GM12864 (cell line): Measurements from ENCODE around the gene DPYD.

Experiments
- DNase-seq: peaks from one replicate; pipeline ENCODE4 v3.0.0-alpha.2; 2011; ENCODE audit warnings: low read depth
- H3K4me3 ChIP-seq: 2 replicates; pipeline ENCODE4 v1.5.1; 2011; ENCODE audit warnings: mild to moderate bottlenecking, low read depth, low read length, control low read depth
- TF ChIP-seq, protein P1 (sequence below): IDR thresholded peaks from 2 replicates; pipeline ENCODE4 v1.5.1; 2011; ENCODE audit warnings: low read depth, mild to moderate bottlenecking, moderate library complexity, low read length, control low read depth, inconsistent platforms; ENCODE audit errors: missing control alignments

DPYD gene

DNA sequence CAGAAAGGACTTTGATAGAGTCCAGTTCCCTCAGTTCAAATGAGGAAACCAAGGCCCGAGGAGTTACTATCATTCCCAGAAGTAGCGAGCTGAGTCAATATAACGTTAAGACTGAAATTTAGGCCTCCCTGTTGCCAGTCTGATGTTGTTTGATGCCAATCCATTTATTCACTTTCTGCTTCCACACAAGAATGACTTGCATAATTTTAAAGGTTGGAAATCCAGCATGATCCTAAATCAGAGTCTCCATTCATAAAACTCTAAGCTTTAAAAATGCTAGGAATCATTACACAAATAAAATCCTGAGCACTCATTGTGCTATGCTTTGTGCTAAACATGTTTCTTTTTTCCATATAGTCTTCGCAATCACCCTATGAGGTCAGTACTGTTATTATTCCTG, 784.9 kb downstream of the DPYD start:
- DNase-seq: no peak
- TF ChIP-seq, protein P1, sequence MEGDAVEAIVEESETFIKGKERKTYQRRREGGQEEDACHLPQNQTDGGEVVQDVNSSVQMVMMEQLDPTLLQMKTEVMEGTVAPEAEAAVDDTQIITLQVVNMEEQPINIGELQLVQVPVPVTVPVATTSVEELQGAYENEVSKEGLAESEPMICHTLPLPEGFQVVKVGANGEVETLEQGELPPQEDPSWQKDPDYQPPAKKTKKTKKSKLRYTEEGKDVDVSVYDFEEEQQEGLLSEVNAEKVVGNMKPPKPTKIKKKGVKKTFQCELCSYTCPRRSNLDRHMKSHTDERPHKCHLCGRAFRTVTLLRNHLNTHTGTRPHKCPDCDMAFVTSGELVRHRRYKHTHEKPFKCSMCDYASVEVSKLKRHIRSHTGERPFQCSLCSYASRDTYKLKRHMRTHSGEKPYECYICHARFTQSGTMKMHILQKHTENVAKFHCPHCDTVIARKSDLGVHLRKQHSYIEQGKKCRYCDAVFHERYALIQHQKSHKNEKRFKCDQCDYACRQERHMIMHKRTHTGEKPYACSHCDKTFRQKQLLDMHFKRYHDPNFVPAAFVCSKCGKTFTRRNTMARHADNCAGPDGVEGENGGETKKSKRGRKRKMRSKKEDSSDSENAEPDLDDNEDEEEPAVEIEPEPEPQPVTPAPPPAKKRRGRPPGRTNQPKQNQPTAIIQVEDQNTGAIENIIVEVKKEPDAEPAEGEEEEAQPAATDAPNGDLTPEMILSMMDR: no peak
- no peak overlapping the region for H3K4me3 ChIP-seq

DNA sequence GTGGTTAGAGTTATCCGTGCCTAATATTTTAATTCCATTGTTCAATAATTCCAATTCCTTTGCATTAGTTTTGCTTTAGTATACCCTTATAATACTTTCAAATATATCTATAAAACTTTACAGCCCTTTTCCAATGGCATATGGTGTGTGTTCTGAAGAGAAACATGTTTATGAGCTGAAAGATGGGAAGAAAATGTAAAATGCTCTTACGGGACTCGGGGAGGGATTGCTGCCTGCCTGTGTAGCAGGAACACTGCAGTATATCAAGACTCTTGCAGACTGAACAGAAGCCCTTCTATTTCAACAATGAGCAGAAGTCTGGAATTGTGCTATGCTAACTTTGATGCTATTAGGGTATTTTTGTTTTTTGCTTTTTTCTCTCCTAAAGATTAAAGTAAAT, 792.4 kb downstream of the DPYD start:
- DNase-seq: no peak
- no peak overlapping the region for H3K4me3 ChIP-seq
- TF ChIP-seq, protein P1: no peak

DNA sequence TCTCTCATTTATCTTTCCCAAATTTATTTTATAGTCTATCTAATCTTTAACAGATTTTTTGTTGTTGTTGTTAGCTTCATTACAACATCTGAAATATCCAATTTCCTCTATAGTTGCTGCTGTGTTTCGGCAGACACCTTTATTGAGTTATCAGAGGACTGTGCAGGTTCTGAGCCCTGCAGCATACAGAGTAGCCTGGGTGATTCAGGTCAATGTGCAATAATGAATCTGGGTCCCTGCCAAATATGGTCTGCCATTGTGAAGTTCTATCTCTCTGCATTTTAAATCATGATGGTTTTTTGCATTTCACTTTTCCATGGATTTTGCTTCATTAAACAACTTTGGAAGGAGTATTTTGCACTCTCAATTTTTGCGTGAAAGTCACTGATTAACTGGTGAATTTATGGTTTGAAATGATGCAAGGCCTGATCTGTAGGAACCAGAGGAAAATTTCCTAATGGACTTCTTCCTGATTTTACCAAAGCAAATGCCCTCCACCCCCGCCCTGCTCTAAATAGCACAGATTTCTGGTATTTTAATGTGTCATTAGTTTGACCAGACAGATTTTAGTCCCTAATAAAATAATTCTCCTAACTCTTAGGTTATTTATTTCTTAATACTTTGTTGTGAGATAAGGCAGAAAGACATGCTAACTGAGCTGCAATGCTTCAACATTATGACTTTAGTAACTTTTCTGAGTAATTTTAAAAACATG, 797.0 kb downstream of the DPYD start:
- TF ChIP-seq, protein P1: no peak
- no peak for DNase-seq
- no peak overlapping the region for H3K4me3 ChIP-seq

DNA sequence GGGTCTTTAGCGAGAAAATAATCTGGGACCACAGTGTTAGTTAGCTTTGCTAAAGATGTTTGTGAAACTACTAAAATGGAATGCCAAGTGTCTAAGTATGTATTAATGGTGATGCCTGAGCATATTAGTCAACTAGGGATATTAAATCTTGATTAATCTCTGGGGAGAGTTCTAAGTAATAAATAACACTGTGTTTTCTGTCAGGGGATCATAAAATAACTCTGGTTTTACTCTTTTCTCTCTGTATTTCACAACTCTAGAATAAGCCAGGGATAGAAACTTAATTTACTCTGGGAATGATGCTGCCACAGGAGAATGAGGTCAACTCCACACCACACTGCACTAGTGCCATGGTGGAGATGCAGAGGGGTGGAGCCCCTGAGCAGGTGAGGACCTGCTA, 800.0 kb downstream of the DPYD start:
- TF ChIP-seq, protein P1: no peak
- DNase-seq: no peak
- H3K4me3 ChIP-seq: no peak overlapping the region

DNA sequence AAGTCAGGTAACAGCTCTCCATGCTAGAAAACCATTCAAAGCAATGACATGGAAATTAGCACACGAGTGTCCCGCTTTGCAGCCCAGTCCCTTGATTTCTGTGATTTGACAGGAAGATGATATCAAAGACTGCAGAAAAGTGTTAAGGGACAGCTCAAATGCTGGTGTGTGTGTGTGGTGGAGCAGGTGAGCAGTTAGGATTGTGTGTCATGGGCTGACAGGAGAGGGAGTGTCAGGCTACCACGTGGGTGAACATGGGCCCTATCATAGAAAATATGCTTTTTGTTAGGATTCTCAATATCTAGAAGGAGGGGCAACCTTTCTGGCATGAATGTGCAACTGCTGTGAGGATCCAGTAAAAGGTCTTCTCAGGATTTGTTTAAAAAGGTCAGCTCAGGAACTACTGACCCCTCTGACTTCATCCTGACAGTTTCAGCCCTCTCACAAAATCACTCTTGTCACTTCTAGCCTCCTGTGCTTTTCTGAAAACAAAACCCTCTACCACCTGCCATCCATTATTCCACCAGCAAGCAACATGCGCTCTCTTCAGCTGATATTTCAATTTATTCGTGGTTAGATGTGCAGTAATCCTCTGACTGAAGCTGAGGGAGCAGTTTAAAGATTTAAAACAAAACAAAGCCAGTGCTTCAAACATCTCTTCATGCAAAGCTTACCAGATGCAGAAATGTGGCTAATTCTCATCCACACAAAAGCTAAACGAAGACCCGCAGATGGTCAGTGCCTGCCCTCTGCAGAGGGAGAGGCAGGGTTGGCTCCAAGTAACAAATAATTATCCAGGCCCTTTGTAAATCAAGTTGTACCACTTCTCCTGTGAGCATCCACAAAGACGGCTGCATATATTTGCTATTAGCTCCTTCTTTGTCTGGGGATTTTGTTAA, 801.3 kb downstream of the DPYD start:
- DNase-seq: no peak

DNA sequence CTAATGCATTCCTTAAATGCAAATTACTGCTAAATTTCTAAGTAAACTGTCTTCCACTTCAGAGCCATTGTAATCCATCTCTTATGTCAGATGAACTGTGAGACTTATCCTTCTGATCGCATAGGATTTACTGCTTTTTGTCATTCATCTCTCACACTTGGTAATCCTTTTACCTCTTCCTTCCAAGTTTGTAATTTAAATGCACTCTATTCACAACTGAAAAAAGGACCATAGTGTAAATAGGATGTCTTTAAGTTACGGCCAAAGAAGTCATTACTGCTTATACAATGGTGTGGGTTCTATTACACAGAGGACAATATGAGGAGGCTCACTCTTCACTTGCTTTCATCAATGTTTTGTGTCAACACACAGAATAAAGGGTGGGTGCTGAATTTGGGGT, 806.0 kb downstream of the DPYD start:
- DNase-seq: no peak
- no peak overlapping the region for H3K4me3 ChIP-seq
- TF ChIP-seq, protein P1: no peak

More for the DNA sequence above, 801.3 kb downstream of the DPYD start:
- TF ChIP-seq, protein P1: no peak
- H3K4me3 ChIP-seq: no peak overlapping the region
